Mononuclear cell (primary cell): Measurements from ENCODE around the gene DSCAM. TPM values are rescaled to one million over a fixed set of nuclear protein-coding genes. Genes with fewer than 3 reads are reported as not detected.

Source experiments
- H3K27me3 ChIP-seq: 2 replicates; pipeline ENCODE4 v1.6.0; 2011; ENCODE audit warnings: low read length, control low read depth; ENCODE audit not compliant: insufficient read depth
- H3K4me1 ChIP-seq: 2 replicates; pipeline ENCODE4 v1.5.1; 2011; ENCODE audit warnings: mild to moderate bottlenecking, low read length, control low read depth; ENCODE audit not compliant: insufficient read depth
- H3K4me3 ChIP-seq: 2 replicates; pipeline ENCODE4 v1.5.1; 2011; ENCODE audit warnings: mild to moderate bottlenecking, low read length, moderate library complexity
- H3K9me3 ChIP-seq: 2 replicates; pipeline ENCODE4 v1.5.1; 2011; ENCODE audit warnings: low read depth, mild to moderate bottlenecking, control low read depth, low read length
- total RNA-seq: library from RNA; depleted of rRNA; stranded (reverse); fragments of >200 nt; gene quantifications from one replicate; pipeline ENCODE4 v1.2.3, GENCODE V29; 2012

Gene DSCAM
- total RNA-seq, 1 donor: not detected

GRCh38 chr21:40566486-40566885, 280.5 kb downstream of the DSCAM start:
- H3K4me3 ChIP-seq: no peak overlapping the region
- no peaks in the 10 kb centered on the region for H3K4me1 ChIP-seq
- no peaks in the 10 kb centered on the region for H3K27me3 ChIP-seq
- no peaks in the 10 kb centered on the region for H3K9me3 ChIP-seq

GRCh38 chr21:40564318-40564717, 282.6 kb downstream of the DSCAM start:
- Histone ChIP-seq H3K4me1 (no peaks in the 10 kb centered on the region), H3K4me3 (no peak overlapping the region)

GRCh38 chr21:40563900-40564299, 283.1 kb downstream of the DSCAM start:
- Histone ChIP-seq H3K9me3 (no peaks in the 10 kb centered on the region), H3K4me3 (no peak overlapping the region), H3K27me3 (no peaks in the 10 kb centered on the region), H3K4me1 (no peaks in the 10 kb centered on the region)

More at GRCh38 chr21:40564318-40564717, 282.6 kb downstream of the DSCAM start:
- H3K9me3 ChIP-seq: no peaks in the 10 kb centered on the region
- H3K27me3 ChIP-seq: no peaks in the 10 kb centered on the region

- H3K4me1 ChIP-seq: no peaks in the 10 kb centered on the region
- H3K4me3 ChIP-seq: no peak overlapping the region
- H3K9me3 ChIP-seq: no peaks in the 10 kb centered on the region
- H3K27me3 ChIP-seq: no peaks in the 10 kb centered on the region
These were observed 284.5 kb downstream of the DSCAM start for GRCh38 chr21:40562242-40563002.

GRCh38 chr21:40556442-40556968, 290.5 kb downstream of the DSCAM start:
- no peaks in the 10 kb centered on the region for H3K4me1 ChIP-seq
- H3K27me3 ChIP-seq: no peaks in the 10 kb centered on the region
- no peak overlapping the region for H3K4me3 ChIP-seq
- H3K9me3 ChIP-seq: no peaks in the 10 kb centered on the region

GRCh38 chr21:40555021-40555528, 291.9 kb downstream of the DSCAM start:
- Histone ChIP-seq H3K4me1 (no peaks in the 10 kb centered on the region), H3K9me3 (no peaks in the 10 kb centered on the region), H3K4me3 (no peak overlapping the region), H3K27me3 (no peaks in the 10 kb centered on the region)

- Histone ChIP-seq H3K27me3 (no peaks in the 10 kb centered on the region), H3K4me3 (no peak overlapping the region), H3K9me3 (no peaks in the 10 kb centered on the region), H3K4me1 (no peaks in the 10 kb centered on the region)
These were observed 293.2 kb downstream of the DSCAM start for GRCh38 chr21:40553781-40554180.

- Histone ChIP-seq H3K4me1 (peaks cover 12% of the 10 kb centered on the region), H3K9me3 (no peaks in the 10 kb centered on the region), H3K27me3 (no peaks in the 10 kb centered on the region), H3K4me3 (no peak overlapping the region)
These were observed 298.9 kb downstream of the DSCAM start for GRCh38 chr21:40547906-40548513.

- no peak overlapping the region for H3K4me3 ChIP-seq
- H3K27me3 ChIP-seq: no peaks in the 10 kb centered on the region
- H3K4me1 ChIP-seq: peaks cover 12% of the 10 kb centered on the region
These were observed 300.3 kb downstream of the DSCAM start for GRCh38 chr21:40546647-40547046.

GRCh38 chr21:40540216-40540615, 306.7 kb downstream of the DSCAM start:
- no peaks in the 10 kb centered on the region for H3K27me3 ChIP-seq
- H3K4me3 ChIP-seq: no peak overlapping the region
- no peaks in the 10 kb centered on the region for H3K4me1 ChIP-seq
- no peaks in the 10 kb centered on the region for H3K9me3 ChIP-seq

More at GRCh38 chr21:40546647-40547046, 300.3 kb downstream of the DSCAM start:
- no peaks in the 10 kb centered on the region for H3K9me3 ChIP-seq

GRCh38 chr21:40534886-40535285, 312.1 kb downstream of the DSCAM start:
- Histone ChIP-seq H3K4me1 (no peaks in the 10 kb centered on the region), H3K9me3 (no peaks in the 10 kb centered on the region)

GRCh38 chr21:40531431-40532110, 315.4 kb downstream of the DSCAM start:
- Histone ChIP-seq H3K9me3 (no peaks in the 10 kb centered on the region), H3K27me3 (no peaks in the 10 kb centered on the region), H3K4me3 (no peak overlapping the region), H3K4me1 (no peaks in the 10 kb centered on the region)

More at GRCh38 chr21:40534886-40535285, 312.1 kb downstream of the DSCAM start:
- Histone ChIP-seq H3K4me3 (no peak overlapping the region), H3K27me3 (no peaks in the 10 kb centered on the region)

GRCh38 chr21:40531016-40531415, 315.9 kb downstream of the DSCAM start:
- Histone ChIP-seq H3K9me3 (no peaks in the 10 kb centered on the region), H3K4me3 (no peak overlapping the region), H3K27me3 (no peaks in the 10 kb centered on the region), H3K4me1 (no peaks in the 10 kb centered on the region)

- no peak overlapping the region for H3K4me3 ChIP-seq
- H3K9me3 ChIP-seq: no peaks in the 10 kb centered on the region
- H3K27me3 ChIP-seq: no peaks in the 10 kb centered on the region
- H3K4me1 ChIP-seq: no peaks in the 10 kb centered on the region
These were observed 329.3 kb downstream of the DSCAM start for GRCh38 chr21:40517646-40518045.

- no peaks in the 10 kb centered on the region for H3K9me3 ChIP-seq
- no peak overlapping the region for H3K4me3 ChIP-seq
- H3K27me3 ChIP-seq: no peaks in the 10 kb centered on the region
- H3K4me1 ChIP-seq: no peaks in the 10 kb centered on the region
These were observed 330.6 kb downstream of the DSCAM start for GRCh38 chr21:40516335-40516734.
